MM.1S (cell line): ENCODE data around the gene ATP8A1.
A peak's percentile ranks its signal among the peaks of the same experiment; 100 is the strongest.

Experiments
- DNase-seq: peaks from one replicate; pipeline ENCODE4 v3.0.0-alpha.2; 2015
- H2AFZ ChIP-seq: fragments of 300-600 bp; sonication (generic); 2 replicates; pipeline ENCODE4 v1.6.0; 2016; ENCODE audit warnings: antibody characterized with exemption, low read length
- H3F3A ChIP-seq: fragments of 300-600 bp; sonication (generic); 2 replicates; pipeline ENCODE4 v1.6.1; 2016; ENCODE audit warnings: mild to moderate bottlenecking, antibody characterized with exemption, low read length, moderate library complexity, mixed read lengths; ENCODE audit not compliant: insufficient read depth
- H3K27ac ChIP-seq: fragments of 300-600 bp; sonication (generic); 2 replicates; pipeline ENCODE4 v1.5.1; 2016; ENCODE audit warnings: mild to moderate bottlenecking, low read length
- H3K27me3 ChIP-seq: fragments of 300-600 bp; sonication (generic); replicated peaks from 2 replicates; pipeline ENCODE4 v1.6.0; 2016; ENCODE audit warnings: low read length; ENCODE audit not compliant: insufficient read depth
- H3K36me3 ChIP-seq: fragments of 300-600 bp; sonication (generic); replicated peaks from 2 replicates; pipeline ENCODE4 v1.6.1; 2016; ENCODE audit warnings: mild to moderate bottlenecking, low read length, mixed read lengths; ENCODE audit not compliant: insufficient read depth
- H3K4me1 ChIP-seq: fragments of 300-600 bp; sonication (generic); 2 replicates; pipeline ENCODE4 v1.6.1; 2016; ENCODE audit warnings: low read length, mixed read lengths
- H3K4me2 ChIP-seq: fragments of 300-600 bp; sonication (generic); 2 replicates; pipeline ENCODE4 v1.6.0; 2016; ENCODE audit warnings: low read depth, low read length
- H3K4me3 ChIP-seq: fragments of 300-600 bp; sonication (generic); 2 replicates; pipeline ENCODE4 v1.5.1; 2016; ENCODE audit warnings: low read length, mixed read lengths
- H3K79me2 ChIP-seq: fragments of 300-600 bp; sonication (generic); 2 replicates; pipeline ENCODE4 v1.6.1; 2016; ENCODE audit warnings: mixed run types, low read length, mixed read lengths
- H3K9ac ChIP-seq: fragments of 300-600 bp; sonication (generic); 2 replicates; pipeline ENCODE4 v1.6.1; 2016; ENCODE audit warnings: low read length, mixed read lengths
- H3K9me2 ChIP-seq: fragments of 300-600 bp; sonication (generic); replicated peaks from 2 replicates; pipeline ENCODE4 v1.6.1; 2016; ENCODE audit warnings: mild to moderate bottlenecking, low read length, mixed read lengths; ENCODE audit not compliant: insufficient read depth
- H3K9me3 ChIP-seq: fragments of 300-600 bp; sonication (generic); replicated peaks from 2 replicates; pipeline ENCODE4 v1.6.1; 2016; ENCODE audit warnings: mild to moderate bottlenecking, low read length, mixed read lengths; ENCODE audit not compliant: insufficient read depth
- H4K20me1 ChIP-seq: fragments of 300-600 bp; sonication (generic); 2 replicates; pipeline ENCODE4 v1.6.1; 2016; ENCODE audit warnings: mild to moderate bottlenecking, low read length, moderate library complexity, mixed read lengths; ENCODE audit not compliant: insufficient read depth
- CTCF ChIP-seq: fragments of 300-600 bp; sonication (generic); IDR thresholded peaks from 2 replicates; pipeline ENCODE4 v1.5.1; 2016; ENCODE audit warnings: antibody characterized with exemption, low read length, mixed read lengths
- EZH2 ChIP-seq: fragments of 300-600 bp; sonication (generic); optimal IDR thresholded peaks from 2 replicates; pipeline ENCODE3; 2017; ENCODE audit warnings: low read depth, mild to moderate bottlenecking, antibody characterized with exemption, low read length, mixed read lengths
- EZH2phosphoT487 ChIP-seq: fragments of 300-600 bp; sonication (generic); IDR thresholded peaks from 2 replicates; pipeline ENCODE4 v1.6.1; 2018; ENCODE audit warnings: antibody characterized with exemption, low read length

The ATP8A1 gene

GRCh38 chr4:42399393-42399792 is 257.5 kb downstream of the ATP8A1 start:
- Histone ChIP-seq H3K4me1 (0 out of 2 replicates have a peak, but pooled peaks cover 3% of the 10 kb centered on the region), H3F3A (no peaks in the 10 kb centered on the region), H3K36me3 (no peaks in the 10 kb centered on the region), H3K9me2 (no peaks in the 10 kb centered on the region), H2AFZ (no peak overlapping the region), H3K4me2 (no peak overlapping the region), H3K4me3 (no peak overlapping the region), H3K27ac (no peak overlapping the region), H3K27me3 (peaks cover 24% of the 10 kb centered on the region), H3K9ac (no peak overlapping the region), H3K79me2 (no peaks in the 10 kb centered on the region), H3K9me3 (no peaks in the 10 kb centered on the region), H4K20me1 (no peaks in the 10 kb centered on the region)
- DNase-seq: no peak
- TF ChIP-seq EZH2phosphoT487 (no peak), EZH2 (no peak), CTCF (no peak)

GRCh38 chr4:42398871-42399331 is 258.0 kb downstream of the ATP8A1 start:
- Histone ChIP-seq H3K9me2 (no peaks in the 10 kb centered on the region), H3K27me3 (peaks cover 24% of the 10 kb centered on the region), H2AFZ (no peak overlapping the region), H3K9ac (no peak overlapping the region), H3F3A (no peaks in the 10 kb centered on the region), H3K4me1 (0 out of 2 replicates have a peak, but pooled peaks cover 3% of the 10 kb centered on the region), H3K4me2 (peak overlapping the region; percentile 99; the same call in 1 of the 2 replicates), H3K9me3 (no peaks in the 10 kb centered on the region), H4K20me1 (no peaks in the 10 kb centered on the region), H3K36me3 (no peaks in the 10 kb centered on the region), H3K79me2 (no peaks in the 10 kb centered on the region), H3K27ac (no peak overlapping the region), H3K4me3 (peak overlapping the region; percentile 71)
- TF ChIP-seq EZH2 (no peak), EZH2phosphoT487 (no peak), CTCF (no peak)
- no peak for DNase-seq

GRCh38 chr4:42398171-42398870 is 258.6 kb downstream of the ATP8A1 start:
- H3K9ac ChIP-seq: no peak overlapping the region
- H2AFZ ChIP-seq: peak overlapping the region; percentile 69
- H3K4me3 ChIP-seq: peak overlapping the region; percentile 71
- no peaks in the 10 kb centered on the region for H3F3A ChIP-seq
- H3K36me3 ChIP-seq: no peaks in the 10 kb centered on the region
- DNase-seq: peak; percentile 25
- H3K27me3 ChIP-seq: peaks cover 24% of the 10 kb centered on the region
- no peaks in the 10 kb centered on the region for H3K79me2 ChIP-seq
- no peaks in the 10 kb centered on the region for H3K9me2 ChIP-seq
- peak overlapping the region; percentile 99 for H3K4me2 ChIP-seq
- H3K4me1 ChIP-seq: 0 out of 2 replicates have a peak, but pooled peaks cover 3% of the 10 kb centered on the region
- no peaks in the 10 kb centered on the region for H3K9me3 ChIP-seq
- no peak overlapping the region for H3K27ac ChIP-seq
- H4K20me1 ChIP-seq: no peaks in the 10 kb centered on the region
- TF ChIP-seq EZH2 (no peak), EZH2phosphoT487 (no peak), CTCF (no peak; the same call in 1 of the 2 replicates)
